ENCODE data around the gene CES3.
"Not testable (repeated sequence)": the region's sequence is repeated elsewhere in the genome, so short reads cannot be mapped to it uniquely, and the experiment has no call there.

Gene CES3

GRCh38 chr16:66947302-66948065, 13.6 kb upstream of the CES3 start:
- DNase-seq, result peak; percentile 94

- DNase-seq, result no peak
Measured at GRCh38 chr16:66948134-66948836, 12.8 kb upstream of the CES3 start.

DNA sequence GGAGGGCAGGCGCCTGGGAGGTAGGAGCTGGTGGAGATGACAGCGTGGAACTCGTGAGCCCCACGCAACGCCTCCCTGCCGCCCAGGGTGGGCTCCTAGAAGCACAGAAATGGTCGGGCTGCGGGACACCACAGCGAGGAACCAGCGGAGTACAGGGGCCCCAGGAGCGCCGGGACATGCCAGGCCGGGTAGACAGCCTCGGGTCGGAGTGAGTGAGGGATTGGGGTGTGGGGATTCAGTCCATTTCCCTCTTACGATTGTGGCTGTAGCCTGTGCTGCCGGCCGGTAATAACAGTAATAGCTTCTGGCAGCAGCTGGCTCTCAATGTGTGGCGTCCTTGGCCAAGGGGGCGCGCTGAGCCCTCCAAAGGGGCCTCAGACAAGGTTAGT, 12.2 kb upstream of the CES3 start:
- no peak for DNase-seq

- no peak for DNase-seq
Measured at GRCh38 chr16:66949472-66949871, 11.6 kb upstream of the CES3 start.

GRCh38 chr16:66950437-66950836, 10.6 kb upstream of the CES3 start:
- no peak for DNase-seq

DNA sequence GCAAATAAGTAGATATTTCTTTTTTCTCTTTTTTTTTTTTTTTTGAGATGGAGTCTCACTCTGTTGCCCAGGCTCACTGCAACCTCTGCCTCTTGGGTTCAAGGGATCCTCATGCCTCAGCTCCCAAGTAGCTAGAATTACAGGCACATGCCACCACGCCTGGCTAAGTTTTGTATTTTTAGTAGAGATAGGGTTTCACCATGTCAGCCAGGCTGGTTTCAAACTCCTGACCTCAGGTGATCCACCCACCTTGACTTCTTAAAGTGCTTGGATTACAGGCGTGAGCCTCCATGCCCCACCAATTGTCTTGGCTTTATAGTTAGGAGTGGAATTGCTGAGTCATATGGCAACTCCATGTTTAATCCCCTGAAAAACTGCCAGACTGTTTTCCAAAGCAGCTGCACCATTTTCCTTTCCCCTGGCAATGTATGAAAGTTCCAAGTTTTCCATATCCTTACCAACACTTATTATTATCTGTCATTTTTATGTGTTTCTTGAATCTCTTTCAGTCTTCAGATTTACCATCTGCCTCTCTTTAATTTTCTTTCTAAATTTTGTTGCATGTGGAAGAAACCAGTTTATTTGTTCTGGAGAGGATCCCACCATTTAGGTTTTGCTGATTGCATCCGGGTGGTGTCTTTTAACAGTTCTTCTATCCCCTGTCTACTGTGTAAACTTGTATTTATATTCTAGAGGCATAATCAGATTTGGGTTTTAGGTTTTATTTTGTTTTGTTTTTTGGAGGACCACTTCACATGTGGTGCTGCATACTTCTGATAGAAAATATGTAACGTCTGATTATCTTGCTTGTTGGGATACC, 9.9 kb upstream of the CES3 start:
- no peak for DNase-seq

DNA sequence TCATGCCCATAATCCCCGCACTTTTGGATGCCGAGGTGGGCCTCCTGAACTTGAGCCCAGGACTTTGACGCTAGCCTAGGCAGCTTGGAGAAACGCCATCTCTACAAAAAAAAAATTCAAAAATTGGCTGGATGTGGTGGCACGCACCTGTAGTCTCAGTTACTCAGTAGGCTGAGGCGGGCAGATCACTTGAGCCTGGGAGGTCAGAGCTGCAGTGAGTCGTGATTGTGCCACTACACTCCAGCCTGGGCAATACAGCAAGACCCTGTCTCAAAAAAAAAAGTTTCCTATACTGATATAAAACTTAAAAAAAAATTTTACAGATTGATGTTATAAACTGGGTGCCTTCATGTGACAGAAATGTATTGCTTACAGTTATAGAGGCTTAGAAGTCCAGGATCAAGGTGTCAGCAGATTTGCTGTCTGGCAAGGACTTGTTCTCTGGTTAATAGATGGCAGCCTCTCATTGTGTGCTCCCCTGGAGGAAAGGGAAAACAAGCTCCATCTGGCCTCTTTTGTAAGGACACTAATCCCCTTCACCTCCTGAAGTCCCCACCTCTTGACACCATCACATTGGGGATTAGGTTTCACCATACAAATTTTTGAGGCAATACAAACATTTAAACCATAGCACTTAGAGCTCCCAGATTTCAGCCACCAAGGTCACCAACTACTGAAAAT, 8.5 kb upstream of the CES3 start:
- DNase-seq, result no peak

DNA sequence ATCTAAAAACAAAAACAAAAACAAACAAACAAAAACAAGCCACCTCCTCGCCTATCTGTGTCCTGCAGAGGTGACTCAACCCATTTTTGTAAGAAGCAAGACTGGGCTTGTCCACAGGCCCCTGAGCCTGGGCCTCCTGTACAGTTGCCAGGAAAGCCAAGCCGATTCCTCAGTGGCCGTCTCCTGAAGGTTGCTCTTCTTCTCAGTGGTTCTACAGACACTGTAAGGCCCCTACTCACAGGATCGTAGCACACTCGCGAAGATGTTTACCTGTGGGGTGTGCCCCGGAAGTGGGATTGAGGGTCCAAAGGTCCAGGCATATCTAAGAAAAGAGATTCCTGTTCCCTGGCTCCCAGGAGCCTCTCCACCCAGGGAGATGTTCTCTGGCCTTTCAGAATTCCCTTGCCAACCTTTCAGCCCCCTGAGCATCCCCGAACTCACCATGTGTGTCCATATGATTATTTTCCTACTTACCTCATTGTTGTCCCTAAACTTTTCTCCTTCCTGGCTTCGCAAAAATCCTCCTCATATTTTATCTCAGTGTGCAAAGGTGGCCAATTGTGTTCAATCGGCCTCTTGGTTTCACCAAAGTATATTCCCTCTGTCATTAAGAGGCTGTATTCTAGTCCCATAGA, 7.5 kb upstream of the CES3 start:
- DNase-seq, result no peak

GRCh38 chr16:66954097-66954659, 6.9 kb upstream of the CES3 start:
- peak; percentile 87 for DNase-seq

DNA sequence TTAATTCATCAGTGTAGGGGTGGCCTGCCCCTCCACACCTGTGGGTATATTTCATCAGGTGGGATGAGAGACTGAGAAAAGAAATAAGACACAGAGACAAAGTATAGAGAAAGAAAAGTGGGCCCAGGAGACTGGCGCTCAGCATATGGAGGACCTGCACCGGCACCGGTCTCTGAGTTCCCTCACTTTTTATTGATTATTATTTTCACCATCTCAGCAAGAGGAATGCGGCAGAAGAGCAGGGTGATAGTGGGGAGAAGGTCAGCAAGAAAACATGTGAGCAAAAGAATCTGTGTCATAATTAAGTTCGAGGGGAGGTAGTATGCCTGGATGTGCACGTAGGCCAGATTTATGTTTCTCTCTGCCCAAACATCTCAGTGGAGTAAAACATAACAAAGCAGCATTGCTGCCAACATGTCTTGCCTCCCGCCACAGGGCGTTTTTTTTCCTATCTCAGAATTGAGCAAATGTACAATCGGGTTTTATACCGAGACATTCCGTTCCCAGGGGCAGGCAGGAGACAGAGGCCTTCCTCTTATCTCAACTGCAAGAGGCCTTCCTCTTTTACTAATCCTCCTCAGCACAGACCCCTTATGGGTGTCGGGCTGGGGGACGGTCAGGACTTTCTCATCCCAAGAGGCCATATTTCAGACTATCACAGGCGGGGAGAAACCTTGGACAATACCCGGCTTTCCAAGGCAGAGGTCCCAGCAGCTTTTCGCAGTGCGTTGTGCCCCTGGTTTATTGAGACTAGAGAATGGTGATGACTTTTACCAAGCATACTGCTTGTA, 5.5 kb upstream of the CES3 start:
- not testable (repeated sequence) for DNase-seq

GRCh38 chr16:66956154-66956457, 5.0 kb upstream of the CES3 start:
- DNase-seq, result not testable (repeated sequence)

DNA sequence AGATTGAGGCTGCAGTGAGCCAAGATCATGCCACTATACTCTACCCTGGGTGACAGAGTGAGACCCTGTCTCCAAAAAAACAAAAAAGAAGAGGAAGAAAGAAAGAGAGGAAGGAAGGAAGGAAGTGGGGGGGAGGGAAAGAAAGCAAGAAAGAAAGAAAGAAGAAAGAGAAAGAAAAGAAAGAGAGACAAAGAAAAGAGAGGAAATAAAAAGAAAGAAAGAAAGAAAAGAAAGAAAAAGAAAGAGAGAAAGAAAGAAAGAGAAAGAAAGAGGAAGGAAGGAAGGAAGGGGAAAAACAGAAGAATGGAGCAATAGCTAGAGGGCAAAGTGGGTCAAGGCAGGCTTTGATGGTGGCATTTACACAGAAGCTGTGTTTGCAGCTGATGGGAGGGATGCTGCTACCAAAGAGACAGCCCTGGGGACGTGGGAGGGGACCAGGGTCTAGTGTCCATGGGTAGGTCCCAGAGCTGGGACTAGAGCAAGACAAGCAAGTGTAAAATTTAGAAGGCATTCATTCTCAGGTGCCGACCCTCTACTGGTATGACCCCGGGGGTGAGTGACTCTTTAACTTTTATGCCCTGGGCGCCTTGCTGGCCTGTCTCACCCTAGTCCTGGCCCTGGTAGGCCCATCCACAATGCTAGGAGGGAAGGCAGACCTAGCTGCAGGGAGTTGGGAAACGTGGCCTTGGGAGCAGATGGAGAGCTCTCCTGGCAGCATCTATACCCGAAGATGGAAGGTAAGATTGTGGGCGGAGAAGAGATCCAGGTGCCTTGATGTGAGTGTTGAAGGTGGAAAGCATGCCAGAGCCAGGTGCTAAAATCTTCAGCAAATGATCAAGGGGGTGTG, 2.0 kb upstream of the CES3 start:
- no peak for DNase-seq

GRCh38 chr16:66959704-66960161, 1.3 kb upstream of the CES3 start:
- DNase-seq, result no peak

GRCh38 chr16:66960270-66960669, 796 bp upstream of the CES3 start:
- DNase-seq, result no peak

- DNase-seq, result no peak
Measured at GRCh38 chr16:66961914-66962313, 848 bp downstream of the CES3 start.

DNA sequence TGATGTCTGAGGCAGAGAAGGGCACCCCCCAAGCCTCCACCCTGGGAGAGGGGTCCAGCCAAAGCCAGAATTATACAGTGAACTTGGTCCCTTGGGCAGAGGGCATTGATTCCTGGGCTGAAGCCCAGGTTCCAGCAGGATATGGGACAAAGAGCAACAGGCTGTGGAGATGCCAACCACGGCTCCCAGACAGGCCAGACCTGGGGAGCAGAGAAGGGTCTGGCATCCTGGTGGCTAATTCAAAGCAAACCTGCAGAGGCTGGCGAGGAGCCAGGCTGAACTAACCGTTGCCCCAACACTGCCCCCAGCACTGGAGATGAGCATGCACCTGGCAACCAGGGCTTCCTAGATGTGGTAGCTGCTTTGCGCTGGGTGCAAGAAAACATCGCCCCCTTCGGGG, 3.0 kb downstream of the CES3 start:
- DNase-seq, result no peak

- DNase-seq, result no peak
Measured at GRCh38 chr16:66968847-66969246, 7.8 kb downstream of the CES3 start.

GRCh38 chr16:66970775-66971720, 10.0 kb downstream of the CES3 start:
- DNase-seq, result no peak

DNA sequence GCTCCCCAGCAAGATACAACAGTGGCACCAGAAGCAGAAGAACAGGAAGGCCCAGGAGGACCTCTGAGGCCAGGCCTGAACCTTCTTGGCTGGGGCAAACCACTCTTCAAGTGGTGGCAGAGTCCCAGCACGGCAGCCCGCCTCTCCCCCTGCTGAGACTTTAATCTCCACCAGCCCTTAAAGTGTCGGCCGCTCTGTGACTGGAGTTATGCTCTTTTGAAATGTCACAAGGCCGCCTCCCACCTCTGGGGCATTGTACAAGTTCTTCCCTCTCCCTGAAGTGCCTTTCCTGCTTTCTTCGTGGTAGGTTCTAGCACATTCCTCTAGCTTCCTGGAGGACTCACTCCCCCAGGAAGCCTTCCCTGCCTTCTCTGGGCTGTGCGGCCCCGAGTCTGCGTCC, 11.9 kb downstream of the CES3 start:
- DNase-seq, result no peak

Measured in stimulated activated CD8-positive, alpha-beta memory T cell treated with anti-CD3 and anti-CD28 coated beads, Interleukin-4, amount 100 ng/mL, for 48 hours (primary cell).